Hepatocyte (in vitro differentiated cells): ENCODE results near the gene FANCM. TPM values are rescaled to one million over a fixed set of nuclear protein-coding genes. Genes with fewer than 3 reads are reported as not detected.

ENCODE experiments used
- DNase-seq: peaks from one replicate; pipeline ENCODE4 v3.0.0-alpha.2; 2016; ENCODE audit warnings: low spot score
- H2AFZ ChIP-seq: fragments of 200-600 bp; sonication (generic); 2 replicates; pipeline ENCODE4 v1.6.0; 2016; ENCODE audit warnings: antibody characterized with exemption, mild to moderate bottlenecking
- H3K27ac ChIP-seq: fragments of 200-600 bp; sonication (generic); 2 replicates; pipeline ENCODE4 v1.5.1; 2016; ENCODE audit warnings: mild to moderate bottlenecking
- H3K27me3 ChIP-seq: fragments of 200-600 bp; sonication (generic); 2 replicates; pipeline ENCODE4 v1.6.1; 2016
- H3K36me3 ChIP-seq: fragments of 200-600 bp; sonication (generic); replicated peaks from 2 replicates; pipeline ENCODE4 v1.5.1; 2016; ENCODE audit warnings: low read depth; ENCODE audit not compliant: insufficient read depth
- H3K4me1 ChIP-seq: fragments of 200-600 bp; sonication (generic); 2 replicates; pipeline ENCODE4 v1.5.1; 2016; ENCODE audit warnings: mild to moderate bottlenecking, moderate library complexity; ENCODE audit not compliant: insufficient read depth
- H3K4me2 ChIP-seq: fragments of 200-600 bp; sonication (generic); 2 replicates; pipeline ENCODE4 v1.6.0; 2016
- H3K4me3 ChIP-seq: fragments of 200-600 bp; sonication (generic); 2 replicates; pipeline ENCODE4 v1.5.1; 2016; ENCODE audit warnings: mild to moderate bottlenecking
- H3K79me2 ChIP-seq: fragments of 200-600 bp; sonication (generic); 2 replicates; pipeline ENCODE4 v1.6.0; 2017; ENCODE audit warnings: mild to moderate bottlenecking
- H3K9me2 ChIP-seq: fragments of 200-600 bp; sonication (generic); replicated peaks from 2 replicates; pipeline ENCODE4 v1.6.0; 2017; ENCODE audit warnings: mild to moderate bottlenecking; ENCODE audit not compliant: insufficient read depth
- H3K9me3 ChIP-seq: fragments of 200-600 bp; sonication (generic); 2 replicates; pipeline ENCODE4 v1.5.1; 2016; ENCODE audit warnings: low read depth, mild to moderate bottlenecking
- H4K20me1 ChIP-seq: fragments of 200-600 bp; sonication (generic); 2 replicates; pipeline ENCODE4 v1.6.0; 2016; ENCODE audit warnings: mild to moderate bottlenecking; ENCODE audit not compliant: insufficient read depth, poor library complexity, severe bottlenecking
- EZH2 ChIP-seq: fragments of 200-600 bp; sonication (generic); IDR thresholded peaks from 2 replicates; pipeline ENCODE4 v1.6.1; 2016; ENCODE audit warnings: antibody characterized with exemption, mild to moderate bottlenecking, borderline replicate concordance
- EZH2phosphoT487 ChIP-seq: fragments of 200-600 bp; sonication (generic); IDR thresholded peaks from one replicate; pipeline ENCODE4 v1.6.1; 2018; ENCODE audit warnings: antibody characterized with exemption, mild to moderate bottlenecking, low read depth, moderate library complexity; ENCODE audit not compliant: unreplicated experiment, severe bottlenecking
- WGBS: methylation state at CpG from one replicate; pipeline ENCODE4 v1.1.6; 2016; ENCODE audit warnings: low lambda C conversion rate; ENCODE audit errors: missing lambda C conversion rate; 5-methylcytosine and 5-hydroxymethylcytosine counted together
- polyA plus RNA-seq: library from polyadenylated mRNA; unstranded; fragments of >200 nt; fragmentation: Nextera tagmentation; extraction: Ambion mirVana; gene quantifications from 2 replicates; pipeline ENCODE4 v1.2.1, GENCODE V29; 2016
- total RNA-seq: library from RNA; depleted of rRNA; stranded (reverse); fragments of >200 nt; gene quantifications from 2 replicates; pipeline ENCODE4 v1.2.3, GENCODE V29; 2014
- TF ChIP-seq, protein P1 (sequence below): fragments of 200-600 bp; sonication (generic); IDR thresholded peaks from 2 replicates; pipeline ENCODE4 v1.5.1; 2016; ENCODE audit warnings: antibody characterized with exemption, mild to moderate bottlenecking; ENCODE audit not compliant: poor library complexity

The FANCM gene
- total and polyA plus RNA-seq, 2 experiments from 2014 or later = 3.2 to 4.8 TPM

DNA sequence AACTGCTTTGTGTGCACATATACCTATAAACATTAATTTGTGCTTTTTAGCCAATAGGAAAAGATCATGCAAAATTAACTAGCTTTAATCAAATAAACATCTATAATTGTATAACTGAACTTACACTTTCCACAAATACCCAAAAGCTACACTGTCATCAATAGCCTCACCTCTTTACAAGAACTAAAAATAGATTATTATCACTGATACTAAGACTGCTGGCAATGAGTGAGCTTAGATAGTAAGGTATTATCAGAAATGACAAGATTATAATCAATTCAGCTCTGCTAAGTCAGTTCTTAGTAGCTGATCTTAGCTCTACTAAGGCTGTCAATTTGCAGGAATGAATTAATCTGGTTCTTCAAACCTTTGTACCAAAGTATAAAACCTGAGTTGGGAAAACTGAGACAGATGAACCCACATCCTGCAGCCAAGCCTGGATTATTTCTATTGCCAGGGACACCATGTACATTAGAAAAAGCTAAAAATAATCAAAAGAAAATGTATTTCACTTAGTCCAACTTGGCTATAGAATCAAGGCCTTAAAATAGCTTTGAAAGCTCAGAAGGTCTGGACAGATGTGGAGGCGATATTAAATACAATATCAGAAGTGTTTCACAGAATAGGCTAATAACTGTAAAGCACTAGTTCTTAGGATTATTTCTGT is 6.6 kb upstream of the FANCM start:
- no peak overlapping the region for H3K4me2 ChIP-seq
- H3K79me2 ChIP-seq = peaks cover 43% of the 10 kb centered on the region
- no peaks in the 10 kb centered on the region for H3K4me1 ChIP-seq
- H3K9me3 ChIP-seq = no peaks in the 10 kb centered on the region
- H3K27me3 ChIP-seq = no peaks in the 10 kb centered on the region
- no peak overlapping the region for H2AFZ ChIP-seq
- no peak for DNase-seq
- no peak for TF ChIP-seq EZH2phosphoT487
- TF ChIP-seq EZH2 = no peak
- TF ChIP-seq, protein P1, sequence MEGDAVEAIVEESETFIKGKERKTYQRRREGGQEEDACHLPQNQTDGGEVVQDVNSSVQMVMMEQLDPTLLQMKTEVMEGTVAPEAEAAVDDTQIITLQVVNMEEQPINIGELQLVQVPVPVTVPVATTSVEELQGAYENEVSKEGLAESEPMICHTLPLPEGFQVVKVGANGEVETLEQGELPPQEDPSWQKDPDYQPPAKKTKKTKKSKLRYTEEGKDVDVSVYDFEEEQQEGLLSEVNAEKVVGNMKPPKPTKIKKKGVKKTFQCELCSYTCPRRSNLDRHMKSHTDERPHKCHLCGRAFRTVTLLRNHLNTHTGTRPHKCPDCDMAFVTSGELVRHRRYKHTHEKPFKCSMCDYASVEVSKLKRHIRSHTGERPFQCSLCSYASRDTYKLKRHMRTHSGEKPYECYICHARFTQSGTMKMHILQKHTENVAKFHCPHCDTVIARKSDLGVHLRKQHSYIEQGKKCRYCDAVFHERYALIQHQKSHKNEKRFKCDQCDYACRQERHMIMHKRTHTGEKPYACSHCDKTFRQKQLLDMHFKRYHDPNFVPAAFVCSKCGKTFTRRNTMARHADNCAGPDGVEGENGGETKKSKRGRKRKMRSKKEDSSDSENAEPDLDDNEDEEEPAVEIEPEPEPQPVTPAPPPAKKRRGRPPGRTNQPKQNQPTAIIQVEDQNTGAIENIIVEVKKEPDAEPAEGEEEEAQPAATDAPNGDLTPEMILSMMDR = no peak
- H3K36me3 ChIP-seq = no peaks in the 10 kb centered on the region
- no peak overlapping the region for H3K4me3 ChIP-seq
- no peaks in the 10 kb centered on the region for H3K9me2 ChIP-seq
- H3K27ac ChIP-seq = no peak overlapping the region
- no peaks in the 10 kb centered on the region for H4K20me1 ChIP-seq
- WGBS = 58% methylated on average over 1 of the region's 1 CpG

DNA sequence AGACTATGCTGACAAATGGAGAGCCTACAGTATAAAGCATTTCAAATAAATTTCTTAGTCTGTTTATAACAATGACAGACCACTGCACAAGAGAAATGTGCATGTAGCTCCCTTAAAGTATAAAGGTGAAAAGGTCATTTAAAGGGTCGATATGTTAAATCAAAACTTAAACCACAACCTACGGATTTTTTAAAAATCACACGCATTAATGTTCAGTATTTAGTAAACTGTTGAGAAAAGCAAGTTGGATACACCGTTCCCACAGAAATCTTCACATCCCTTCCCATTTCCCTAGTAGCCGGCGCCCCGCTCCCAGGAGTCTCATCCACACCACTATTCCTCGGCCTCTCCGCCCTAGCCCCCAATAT is 2.1 kb upstream of the FANCM start:
- Histone ChIP-seq H3K36me3 (no peaks in the 10 kb centered on the region), H4K20me1 (no peaks in the 10 kb centered on the region), H3K4me3 (peak overlapping the region; percentile 75), H3K9me2 (no peaks in the 10 kb centered on the region), H3K4me2 (peak overlapping the region; percentile 85), H3K9me3 (no peaks in the 10 kb centered on the region), H3K27ac (peak overlapping the region; percentile 91), H3K4me1 (peaks cover 10% of the 10 kb centered on the region), H3K79me2 (peaks cover 56% of the 10 kb centered on the region), H3K27me3 (no peaks in the 10 kb centered on the region), H2AFZ (peak overlapping the region; percentile 56)
- TF ChIP-seq EZH2phosphoT487 (no peak), EZH2 (no peak)
- TF ChIP-seq, protein P1 = no peak
- WGBS = 1% methylated on average over 9 of the region's 9 CpGs
- DNase-seq = no peak

DNA sequence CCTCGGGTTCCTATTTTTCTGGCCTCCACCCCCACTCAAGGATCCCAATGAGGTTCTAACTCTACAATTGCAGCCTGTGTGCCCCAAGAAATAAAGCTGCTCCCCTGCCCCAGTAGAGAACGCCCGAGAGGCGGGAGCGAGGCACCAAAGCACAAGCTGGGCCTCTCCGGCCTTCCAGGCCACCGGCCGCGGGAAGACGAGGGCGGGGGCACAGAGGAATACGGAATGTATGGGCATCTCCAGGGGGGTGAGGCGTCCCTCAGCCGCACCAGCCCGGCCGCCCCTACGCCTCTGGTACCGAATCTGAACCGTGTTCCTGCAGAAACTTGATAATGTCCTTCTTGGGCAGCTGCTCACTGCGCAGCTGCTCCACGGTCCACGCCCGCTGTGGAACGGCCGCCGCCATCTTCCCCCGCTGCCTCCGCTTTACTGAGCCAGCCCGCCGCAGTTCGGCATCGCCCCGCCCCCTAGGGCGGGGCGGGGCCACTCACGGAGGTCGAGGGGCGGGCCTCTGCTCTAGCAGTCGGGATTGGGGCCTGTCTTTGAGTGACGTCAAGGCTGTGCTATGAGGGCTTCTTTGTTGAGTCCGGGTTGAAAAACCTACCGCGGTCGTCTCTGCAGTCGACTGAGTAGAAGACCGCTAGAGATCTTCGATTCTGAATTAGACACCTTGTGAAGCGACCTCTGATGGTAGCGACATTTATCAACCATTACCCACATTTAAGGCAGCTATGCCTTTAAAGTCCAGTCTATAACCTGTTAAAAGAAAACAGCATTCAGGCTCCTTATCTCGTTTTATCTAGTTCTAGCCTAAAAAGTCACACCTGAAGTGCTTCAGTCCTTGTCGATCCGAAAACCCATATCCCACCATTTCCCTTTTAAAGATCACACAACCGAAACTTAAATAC is 1.4 kb upstream of the FANCM start, which contains the start of gene FKBP3:
Gene FKBP3 (minus strand): TSS at position 431 of the 908 bp plus-strand sequence. CDS start 25 bp downstream, at position 406.
- 2% methylated on average over 50 of the region's 53 CpGs for WGBS
- no peaks in the 10 kb centered on the region for H3K36me3 ChIP-seq
- no peaks in the 10 kb centered on the region for H4K20me1 ChIP-seq
- H3K4me3 ChIP-seq = peak within 1 kb of the TSS; percentile 75
- peak within 1 kb of the TSS; percentile 91 for H2AFZ ChIP-seq
- H3K27me3 ChIP-seq = no peaks in the 10 kb centered on the region
- peaks cover 60% of the 10 kb centered on the region for H3K79me2 ChIP-seq
- H3K4me1 ChIP-seq = peaks cover 10% of the 10 kb centered on the region
- H3K4me2 ChIP-seq = peak within 1 kb of the TSS; percentile 85
- DNase-seq = peak; percentile 99
- no peak for TF ChIP-seq EZH2phosphoT487
- TF ChIP-seq, protein P1 = peak; percentile 33
- H3K9me3 ChIP-seq = no peaks in the 10 kb centered on the region
- H3K9me2 ChIP-seq = no peaks in the 10 kb centered on the region
- H3K27ac ChIP-seq = peak within 1 kb of the TSS; percentile 91
